Activated CD8-positive, alpha-beta memory T cell treated with anti-CD3 and anti-CD28 coated beads for 48 hours (primary cell): Measurements from ENCODE around the gene LRMDA.

ENCODE experiments used
- DNase-seq, 3 experiments: peaks; one replicate each; pipeline ENCODE4 v3.0.0-alpha.2; 2020; ENCODE audit warnings: low read depth in 2 of 3, low spot score in 2 of 3

Gene LRMDA

DNA sequence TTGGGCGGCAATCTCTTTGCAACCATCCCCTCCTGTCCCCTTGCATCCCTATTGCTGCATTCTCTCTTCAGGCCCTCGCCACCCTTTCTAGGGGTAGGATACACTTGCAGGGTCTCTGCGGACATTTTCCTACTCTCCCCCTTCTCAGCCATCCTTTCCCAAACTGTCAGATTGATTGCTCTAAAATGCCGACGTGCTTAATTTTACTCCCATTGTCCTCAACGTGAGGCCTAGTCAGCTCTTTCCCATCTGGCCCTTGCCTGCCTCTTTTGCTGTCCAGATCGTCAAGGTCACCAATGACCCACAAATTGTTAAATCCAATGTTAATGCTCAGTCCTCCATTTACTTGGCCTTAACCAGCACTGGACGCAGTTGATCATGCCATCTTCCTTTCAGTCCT, 12.7 kb upstream of the LRMDA start:
- DNase-seq = no peak

DNA sequence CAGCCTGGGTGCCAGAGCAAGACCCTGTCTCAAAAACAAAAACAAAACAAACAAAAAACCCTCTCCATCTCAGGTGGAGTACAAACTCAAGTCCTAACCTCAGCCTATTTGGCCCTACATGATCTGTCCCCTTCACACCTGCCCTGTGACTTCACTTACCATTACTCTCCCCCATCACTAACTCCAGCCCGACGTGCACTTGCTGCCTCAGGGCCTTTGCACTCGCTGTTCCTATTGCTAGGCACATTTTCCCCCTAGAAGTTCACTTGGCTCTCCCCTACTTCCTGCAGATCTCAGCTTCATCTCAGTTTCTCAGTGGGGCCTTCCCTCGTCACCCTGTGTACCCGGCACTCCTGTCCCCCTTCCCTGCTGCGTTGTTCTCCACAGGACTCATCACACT, 8.5 kb upstream of the LRMDA start:
- no peak for DNase-seq

DNA sequence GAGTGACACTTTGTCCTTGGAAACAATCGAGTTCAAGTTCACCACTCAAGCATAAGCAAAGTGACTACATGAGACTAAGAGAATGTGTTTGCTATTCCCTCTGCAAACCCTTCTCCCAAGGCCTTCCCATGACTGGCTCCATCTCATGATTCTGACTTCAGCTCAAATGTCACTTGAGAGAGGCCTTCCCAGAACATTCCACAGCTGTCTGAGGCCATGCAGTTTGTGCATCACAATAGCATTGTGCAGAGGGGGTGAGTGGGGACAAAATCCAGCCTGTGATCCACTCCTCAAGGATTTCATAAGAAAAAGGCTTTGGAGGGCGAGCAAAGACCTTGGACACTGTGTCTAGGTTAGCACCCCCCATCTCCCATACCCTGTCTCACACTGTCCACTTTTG, 6.9 kb upstream of the LRMDA start:
- no peak for DNase-seq

DNA sequence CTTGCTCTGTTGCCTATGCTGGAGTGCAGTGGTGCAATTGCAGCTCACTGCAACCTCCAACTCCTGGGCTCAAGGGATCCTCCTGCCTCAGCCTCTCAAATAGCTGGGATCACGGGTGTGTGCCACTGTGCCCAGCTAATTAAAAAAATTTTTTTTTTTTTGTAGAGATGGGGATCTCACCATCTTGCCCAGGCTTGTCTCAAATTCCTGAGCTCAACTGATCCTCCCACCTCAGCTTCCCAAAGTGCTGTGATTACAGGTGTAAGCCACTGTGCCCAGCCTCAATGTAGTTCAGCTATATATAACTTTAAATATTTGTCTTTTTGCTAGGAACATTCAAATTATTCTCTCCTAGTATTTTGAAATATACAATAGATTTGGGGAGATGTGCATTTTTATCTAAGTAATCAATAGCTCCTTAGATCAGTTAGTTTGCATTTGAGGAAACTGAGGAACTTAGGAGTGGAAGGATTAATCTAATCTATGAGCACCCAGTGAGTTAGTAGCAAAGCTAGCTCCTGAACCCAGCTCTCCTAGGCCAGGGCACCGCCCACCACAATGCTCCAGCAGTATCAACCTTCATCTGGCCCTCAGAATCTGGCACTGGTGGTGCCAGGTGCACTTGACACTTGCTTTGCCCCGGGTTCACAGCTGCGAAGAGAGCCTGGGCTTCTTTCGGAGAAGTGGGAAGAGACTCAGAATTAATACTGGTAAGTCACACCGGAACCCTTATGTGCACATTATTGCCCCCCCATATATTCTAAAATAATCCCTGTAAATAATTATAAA, 5.9 kb upstream of the LRMDA start:
- no peak for DNase-seq

DNA sequence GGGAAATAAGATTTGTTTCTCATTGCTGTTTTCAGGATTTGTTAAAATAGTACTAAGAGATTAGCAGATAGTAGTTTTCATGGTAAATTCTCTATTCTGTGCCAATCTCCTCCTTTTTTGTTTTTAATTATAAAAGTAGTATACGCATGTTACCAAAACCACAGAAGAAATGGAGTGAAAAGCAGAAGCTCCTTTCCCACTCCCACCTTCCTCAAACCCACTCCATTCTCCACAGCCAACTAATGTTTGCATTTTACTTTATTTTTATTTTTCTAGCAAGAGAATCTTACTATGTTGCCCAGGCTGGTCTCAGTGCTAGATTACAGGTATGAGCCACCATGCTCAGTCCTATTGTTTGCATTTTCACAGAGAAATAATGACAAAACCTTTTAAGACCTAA, 4.5 kb upstream of the LRMDA start:
- DNase-seq = no peak

DNA sequence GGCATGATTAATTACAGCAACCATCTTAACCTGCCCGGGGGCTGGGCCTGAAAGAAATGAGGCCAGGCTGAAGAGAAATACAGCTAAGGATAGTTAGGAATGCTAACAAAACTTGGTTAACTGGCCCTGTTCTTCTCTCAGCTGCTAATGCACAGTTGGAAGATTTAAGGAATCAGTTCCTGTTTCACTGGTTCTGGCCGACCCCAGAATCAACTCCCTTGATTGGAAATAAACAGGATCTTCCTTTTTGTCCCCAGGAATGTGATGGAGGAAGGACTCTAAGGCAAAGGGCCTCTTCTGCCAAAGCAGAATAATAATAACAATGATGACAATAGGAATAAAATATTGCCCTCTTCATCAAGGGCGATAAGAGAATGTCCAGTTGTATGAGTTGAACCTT, 3.5 kb upstream of the LRMDA start:
- no peak for DNase-seq

DNA sequence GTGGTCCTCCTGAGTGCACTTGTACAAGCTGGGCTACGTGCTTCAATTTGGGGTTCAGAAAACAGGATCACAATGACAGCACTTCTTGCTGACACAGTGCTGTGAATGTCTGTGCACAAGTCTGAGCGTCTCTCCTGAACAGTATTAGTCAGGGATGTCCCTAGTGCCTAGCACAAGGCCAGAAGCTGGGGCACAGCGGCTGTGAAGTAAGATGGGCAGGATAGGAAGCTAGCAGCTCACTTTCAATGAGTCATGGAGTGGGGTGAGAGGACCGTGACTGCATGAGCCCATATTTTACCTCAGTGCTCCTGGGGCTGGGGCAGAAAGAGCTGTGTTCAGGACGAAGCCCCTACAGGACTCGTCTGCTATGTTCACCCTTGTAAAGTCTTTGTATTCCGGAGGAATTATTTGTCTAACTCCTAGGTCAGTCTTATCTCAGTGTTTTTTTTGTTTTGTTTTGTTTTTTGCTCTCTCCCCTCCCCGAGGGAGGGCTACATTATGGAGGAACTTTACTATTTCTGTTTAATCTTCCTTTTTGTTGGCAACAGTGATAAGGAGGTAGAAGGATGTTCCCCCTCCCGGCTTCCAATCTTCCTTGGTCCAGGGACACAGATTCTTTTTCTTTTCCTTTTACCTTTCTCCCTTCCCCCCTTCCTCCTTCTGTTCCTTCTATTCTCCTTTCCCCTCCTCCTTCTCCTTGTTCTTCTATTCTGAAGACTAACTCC, 2.8 kb upstream of the LRMDA start:
- no peak for DNase-seq

DNA sequence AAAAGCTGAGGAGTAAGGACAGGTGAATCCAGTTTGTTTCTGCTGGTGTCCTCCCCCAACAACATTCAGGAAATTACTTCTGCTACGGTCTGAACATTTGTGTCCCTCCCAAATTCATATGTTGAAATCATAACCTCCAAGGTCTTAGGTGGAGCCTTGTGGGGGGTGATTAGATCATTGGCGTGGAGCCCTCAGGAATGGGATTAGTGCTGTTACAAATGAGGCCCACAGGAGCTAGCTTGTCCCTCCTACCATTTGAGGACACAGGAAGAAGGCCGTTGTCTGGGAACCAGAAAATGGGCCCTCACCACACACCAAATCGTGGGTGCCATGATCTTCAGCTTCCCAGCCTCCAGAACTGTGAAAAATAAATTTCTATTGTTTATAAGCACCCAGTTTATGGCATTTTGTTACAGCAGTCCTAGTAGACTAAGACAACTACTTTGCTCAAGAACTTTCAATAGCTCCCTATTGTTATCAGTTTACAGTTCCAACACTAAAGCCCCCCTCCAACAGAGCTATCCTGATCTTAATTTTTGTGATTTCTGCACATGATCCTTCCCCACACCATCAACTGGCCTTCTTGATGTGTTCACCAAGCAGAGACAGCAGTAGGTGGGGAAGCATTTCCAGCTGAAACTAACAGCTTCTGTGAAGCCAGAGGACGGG, 2.1 kb upstream of the LRMDA start:
- DNase-seq = no peak

DNA sequence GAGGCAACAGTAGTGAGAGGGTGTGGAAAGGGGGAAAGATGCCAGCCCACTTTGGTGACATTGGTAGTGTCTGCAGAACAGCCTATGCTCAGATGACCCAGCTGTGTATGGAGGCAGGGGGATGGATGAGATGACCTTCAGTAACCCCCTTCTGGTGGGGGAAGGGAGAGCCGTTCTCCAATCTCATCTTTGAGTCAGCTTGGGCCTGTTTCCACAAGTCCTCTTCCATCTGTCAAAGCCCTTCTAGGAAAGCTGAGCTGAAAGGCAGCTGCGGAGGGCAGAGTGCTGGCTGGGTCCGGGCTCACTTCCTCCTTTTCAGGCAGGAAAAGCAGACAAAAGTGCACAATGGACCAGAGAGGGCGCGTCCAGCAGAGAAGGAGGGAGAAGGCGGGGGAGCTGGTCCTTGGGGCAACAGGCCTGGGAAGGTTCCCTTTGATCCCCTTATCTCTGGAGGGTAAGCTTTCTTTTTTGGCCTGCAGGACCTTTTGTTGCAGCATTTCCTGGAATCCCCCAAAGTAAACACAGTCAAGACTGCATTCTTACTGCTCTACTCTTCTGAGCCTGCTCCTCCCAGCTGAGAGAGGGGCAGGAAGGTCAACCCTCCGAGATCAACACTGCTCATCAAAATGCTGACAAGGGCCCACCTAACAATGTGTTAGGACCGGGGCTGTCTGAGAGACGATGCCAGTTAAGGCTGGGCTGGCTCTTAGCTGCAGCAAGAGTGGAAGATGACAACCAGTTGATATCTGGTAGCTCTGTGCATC, 1.2 kb upstream of the LRMDA start:
- DNase-seq = no peak

DNA sequence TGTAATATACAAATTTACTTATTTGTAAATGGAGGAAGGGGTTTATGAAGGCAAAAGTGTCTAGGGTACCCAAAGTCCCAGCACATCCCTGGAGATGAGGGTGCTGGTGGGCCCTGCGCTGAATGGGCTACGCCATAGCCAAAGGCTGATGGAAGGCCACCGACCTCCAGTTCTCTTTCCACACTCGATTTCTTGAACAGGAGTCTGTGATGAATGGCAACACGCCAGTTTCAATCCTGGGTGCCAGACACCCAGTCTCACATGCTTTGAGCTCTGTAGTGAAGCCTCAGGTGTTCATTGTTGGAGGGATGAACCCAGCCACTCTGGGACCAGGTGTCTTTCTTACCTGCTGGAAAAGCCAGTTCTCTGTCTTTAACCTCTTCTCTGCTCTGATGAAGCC, 752 bp downstream of the LRMDA start:
- DNase-seq = no peak

DNA sequence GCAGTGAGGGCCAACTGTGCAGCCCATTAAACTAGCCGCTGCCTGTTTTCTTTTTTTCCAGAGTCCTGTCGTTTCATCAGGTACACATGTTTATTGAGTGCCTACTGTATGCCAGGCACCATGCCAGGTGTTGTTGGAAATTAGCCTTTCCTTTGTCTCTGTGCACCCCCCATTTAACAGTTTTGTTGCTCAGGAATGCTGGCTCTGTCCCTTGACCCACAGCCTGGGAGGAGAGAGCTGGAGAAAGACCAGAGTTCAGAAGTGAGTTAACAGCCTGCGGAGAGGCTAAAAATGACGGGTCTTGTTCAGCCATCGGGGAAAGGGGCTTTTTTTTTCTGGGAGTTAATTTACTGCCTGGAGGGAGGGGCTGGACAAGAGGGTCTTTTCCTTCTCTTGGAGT, 1.3 kb downstream of the LRMDA start:
- DNase-seq = no peak

DNA sequence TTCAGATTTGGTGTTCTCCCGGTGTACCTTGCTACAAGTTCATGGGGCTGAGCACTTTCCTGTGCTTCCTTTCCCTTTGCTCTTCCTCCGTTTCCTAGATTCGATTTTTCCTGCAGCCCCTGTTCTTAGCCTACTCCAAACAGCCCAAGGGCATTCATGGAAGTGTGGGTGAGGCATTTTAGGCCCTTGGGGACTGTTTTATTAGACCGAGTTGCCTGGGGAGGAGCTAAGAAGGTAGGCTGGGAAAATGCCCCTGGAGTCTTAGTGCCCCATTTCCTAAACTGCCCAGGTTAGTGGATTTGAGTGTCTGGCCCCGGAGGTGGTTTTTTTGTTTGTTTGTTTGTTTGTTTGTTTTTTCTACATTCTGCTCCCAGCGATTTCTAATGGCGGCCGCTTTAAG, 1.8 kb downstream of the LRMDA start:
- DNase-seq = no peak

DNA sequence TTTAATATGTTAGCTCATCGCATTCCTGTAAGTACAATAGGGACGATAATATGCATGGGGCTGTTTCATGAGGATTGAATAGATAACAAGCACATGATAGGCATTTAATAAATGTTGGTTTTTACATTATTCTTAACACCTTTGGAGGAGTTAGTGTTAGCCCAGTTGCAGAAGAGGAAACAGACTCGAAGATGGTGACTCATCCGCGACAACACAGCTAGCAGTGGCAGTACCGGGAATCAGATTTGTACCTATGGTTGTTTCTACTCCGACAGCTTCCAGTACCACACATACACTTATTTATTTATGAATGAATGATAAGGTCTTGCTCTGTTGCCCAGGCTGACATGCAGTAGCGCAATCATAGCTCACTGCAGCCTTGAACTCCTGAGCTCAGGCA, 2.9 kb downstream of the LRMDA start:
- DNase-seq = no peak

DNA sequence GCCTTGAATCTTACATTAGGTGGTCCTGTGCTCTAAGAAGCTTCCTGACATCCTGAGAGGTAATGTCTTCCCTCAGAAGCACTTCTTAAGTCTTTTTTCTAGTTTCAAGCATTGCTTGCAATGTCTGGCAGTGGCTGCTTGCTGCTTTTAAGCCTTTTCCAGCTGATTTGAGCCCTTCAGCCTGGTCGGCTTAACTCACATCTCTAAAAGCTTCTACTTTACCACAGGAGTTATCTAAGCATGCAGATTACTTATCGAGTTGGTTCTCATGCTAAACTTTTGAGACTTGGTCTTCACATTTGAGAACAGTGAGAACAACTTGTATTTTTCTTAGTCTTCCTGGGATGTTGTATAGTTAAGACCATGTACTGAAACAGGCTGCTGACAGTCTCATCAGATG, 3.9 kb downstream of the LRMDA start:
- DNase-seq = no peak

DNA sequence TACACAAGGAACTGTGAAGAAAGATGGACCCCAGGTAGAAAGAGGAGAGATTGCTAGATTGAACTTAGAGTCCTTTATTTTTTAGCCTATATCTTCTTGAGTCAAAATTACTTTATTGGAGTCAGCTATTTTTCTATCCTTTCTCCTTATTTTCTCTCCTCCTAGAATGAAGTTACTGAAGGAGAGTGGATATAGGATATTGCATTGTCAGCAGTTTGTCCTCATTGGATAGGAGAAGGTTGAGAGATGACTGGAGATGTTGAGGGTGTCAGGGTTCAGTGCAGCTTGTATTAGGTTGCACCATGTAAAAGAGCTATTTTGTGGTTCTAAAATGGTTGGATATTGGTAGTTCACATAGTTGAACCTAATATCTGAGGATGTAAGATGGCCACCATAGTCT, 5.5 kb downstream of the LRMDA start:
- no peak for DNase-seq

DNA sequence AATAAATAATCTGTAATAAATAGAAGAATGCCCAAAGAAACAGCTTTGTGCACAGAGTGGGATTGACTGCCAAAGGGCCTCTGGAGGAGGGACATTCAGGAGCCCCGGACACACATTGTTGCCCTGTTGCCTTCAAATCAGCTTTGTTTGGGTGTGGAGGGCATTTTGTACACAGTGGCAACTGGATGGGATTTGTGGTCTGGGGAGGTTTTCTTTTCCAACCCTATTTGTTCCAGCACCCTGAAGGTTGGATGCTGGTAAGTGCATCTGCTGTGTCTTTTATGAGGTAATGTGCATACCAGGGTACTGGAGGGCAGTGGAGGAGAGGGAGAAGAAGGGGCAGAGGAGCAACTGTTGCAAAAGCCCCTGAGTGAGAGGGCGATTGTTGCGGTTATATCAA, 6.3 kb downstream of the LRMDA start:
- no peak for DNase-seq

DNA sequence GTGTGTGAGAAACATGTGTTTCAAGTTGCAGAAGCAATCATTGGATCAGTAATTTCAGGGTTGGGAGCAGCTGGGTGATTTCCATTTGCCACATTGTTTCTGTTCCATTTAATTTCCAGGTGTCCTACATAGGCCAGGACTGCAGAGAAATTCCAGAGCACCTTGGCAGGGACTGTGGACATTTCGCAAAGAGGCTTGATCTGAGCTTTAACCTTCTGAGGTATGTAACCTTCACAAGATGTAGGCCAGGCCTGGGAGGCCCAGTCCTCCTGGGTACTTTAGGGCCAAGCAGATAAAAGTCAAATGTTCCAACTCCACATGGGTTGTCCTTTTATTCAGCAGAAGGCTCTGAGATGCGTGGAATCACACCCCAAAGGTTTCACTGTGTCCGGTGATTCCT, 6.9 kb downstream of the LRMDA start:
- no peak for DNase-seq

DNA sequence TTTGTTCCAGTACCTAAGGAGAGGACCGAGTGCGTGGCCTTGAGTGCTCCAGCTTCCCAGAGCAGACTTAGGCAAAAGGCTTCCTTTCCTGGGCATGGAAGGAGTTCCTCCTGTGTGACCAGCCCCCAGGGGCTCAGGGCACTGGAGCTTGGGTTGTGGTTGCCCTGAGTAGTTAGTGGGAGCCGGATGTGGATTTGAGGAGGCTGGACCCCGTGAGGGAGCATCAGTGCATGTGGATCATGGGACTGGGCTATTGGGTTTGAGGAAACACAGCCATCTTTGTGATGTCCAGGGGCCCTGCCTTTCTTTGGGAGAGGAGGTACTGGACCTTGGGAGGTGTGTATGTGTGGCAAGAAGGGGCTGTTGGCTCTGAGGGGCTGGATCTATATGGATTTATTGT, 8.4 kb downstream of the LRMDA start:
- no peak for DNase-seq

DNA sequence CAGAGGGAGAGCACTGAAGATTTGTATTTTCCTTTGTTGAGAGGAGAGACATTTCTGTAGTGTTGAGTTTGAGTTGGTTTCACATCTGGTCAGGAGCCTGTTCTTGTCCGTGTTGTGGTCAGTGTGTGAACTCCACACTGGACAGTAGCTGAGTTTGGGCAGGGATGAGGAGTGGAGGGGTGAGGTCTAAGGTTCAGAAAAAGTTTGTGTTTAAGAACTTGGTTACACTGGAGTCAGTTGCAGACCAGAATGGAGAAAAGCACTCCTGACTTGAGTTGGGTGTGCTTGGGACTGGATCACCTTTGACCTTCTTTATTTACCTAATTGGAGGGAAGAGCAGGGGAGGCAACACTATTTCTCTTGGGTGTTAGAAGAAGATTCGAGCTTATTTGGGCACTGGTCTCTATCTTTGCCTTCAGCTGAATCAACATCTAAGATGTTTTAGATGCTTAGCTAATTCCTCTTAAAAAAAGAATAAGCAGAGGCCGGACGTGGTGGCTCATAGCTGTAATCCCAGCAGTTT, 8.9 kb downstream of the LRMDA start:
- no peak for DNase-seq

DNA sequence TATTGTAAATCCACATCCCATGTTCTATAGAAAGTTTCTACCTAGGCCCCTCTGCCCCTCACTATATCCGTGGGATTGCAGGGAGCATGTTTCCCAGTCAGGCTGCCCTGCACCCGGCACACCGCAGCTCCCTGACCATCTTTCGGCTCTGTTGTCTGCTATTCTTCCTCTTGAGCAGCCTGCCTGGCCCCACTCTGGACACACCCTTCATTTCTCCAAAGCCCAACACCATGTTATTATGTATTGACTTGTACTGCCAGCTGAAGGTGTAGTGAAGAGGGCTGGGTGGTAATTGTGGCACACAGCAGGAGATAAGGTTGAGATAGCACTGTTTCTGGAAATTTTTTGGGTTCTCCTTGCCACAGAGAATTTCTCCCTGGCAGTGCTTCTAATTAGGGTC, 9.8 kb downstream of the LRMDA start:
- no peak for DNase-seq

DNA sequence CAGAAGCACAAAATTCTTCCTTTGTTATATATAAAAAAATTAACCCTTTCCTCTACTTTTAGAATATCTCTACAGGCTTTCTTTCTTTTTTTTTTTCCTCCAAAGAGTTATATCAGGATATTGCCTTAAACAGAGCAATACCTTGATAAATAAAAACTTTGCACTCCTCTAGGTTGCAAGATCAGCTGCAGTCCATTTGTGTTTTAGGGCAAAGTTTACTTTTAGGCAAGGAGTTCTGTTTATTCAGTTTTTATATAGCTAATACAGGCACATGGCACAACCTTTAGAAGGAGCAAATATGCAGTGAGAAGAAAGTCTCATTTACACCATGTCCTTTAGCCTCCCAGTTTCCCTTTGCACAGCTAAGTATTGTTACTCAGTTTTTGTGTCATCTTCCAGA, 10.3 kb downstream of the LRMDA start:
- no peak for DNase-seq
